Heart left ventricle (tissue), 16 donors: ENCODE data around the gene LINGO1. TPM values are rescaled to one million over a fixed set of nuclear protein-coding genes. Genes with fewer than 3 reads are reported as not detected.

Experiments
- ATAC-seq, 4 donors: fragments of 200-7000 bp; cut with Tn5 transposase; one replicate each; pipeline ENCODE4 v1.9.1; 2020 to 2022; ENCODE audit warnings: moderate library complexity in 4 of 4, mild to moderate bottlenecking in 3 of 4, moderate number of reproducible peaks in 1 of 4
- DNase-seq, 5 donors: peaks; one replicate each; pipeline ENCODE4 v3.0.0-alpha.2; 2020
- H3K27ac ChIP-seq, 12 donors: fragments of 200-600 bp; sonication (generic) in 4 of 12; one replicate each; pipeline versions ENCODE4 v1.5.0 to v1.8.0; 2016 to 2022; ENCODE audit warnings: mild to moderate bottlenecking in 2 of 12
- H3K27me3 ChIP-seq, 9 donors: fragments of 200-600 bp; sonication (generic) in 2 of 9; one replicate each; pipeline versions ENCODE4 v1.5.1 to v1.8.0; 2016 to 2022; ENCODE audit warnings: mild to moderate bottlenecking in 3 of 9
- H3K36me3 ChIP-seq, 9 donors: fragments of 200-600 bp; sonication (generic) in 2 of 9; one replicate each; pipeline versions ENCODE4 v1.5.0 to v1.8.0; 2018 to 2022; ENCODE audit warnings: mild to moderate bottlenecking in 2 of 9
- H3K4me1 ChIP-seq, 12 donors: fragments of 200-600 bp; sonication (generic) in 4 of 12; one replicate each; pipeline versions ENCODE4 v1.5.0 to v1.8.0; 2016 to 2022; ENCODE audit warnings: mild to moderate bottlenecking in 3 of 12
- H3K4me3 ChIP-seq, 12 donors: fragments of 200-600 bp; sonication (generic) in 4 of 12; one replicate each; pipeline versions ENCODE4 v1.5.0 to v1.8.0; 2017 to 2022; ENCODE audit warnings: mild to moderate bottlenecking in 9 of 12, moderate library complexity in 4 of 12
- H3K9me3 ChIP-seq, 12 donors: fragments of 200-600 bp; sonication (generic) in 4 of 12; one replicate each; pipeline versions ENCODE4 v1.5.0 to v1.8.0; 2016 to 2022; ENCODE audit warnings: mild to moderate bottlenecking in 1 of 12
- CTCF ChIP-seq, 12 donors: fragments of 200-600 bp; sonication (generic) in 4 of 12; IDR thresholded peaks; one replicate each; pipeline versions ENCODE4 v1.5.0 to v1.8.0; 2018 to 2022; ENCODE audit warnings: antibody characterized with exemption in 12 of 12, mild to moderate bottlenecking in 5 of 12
- POLR2A ChIP-seq, 2 donors: fragments of 450-650 bp; IDR thresholded peaks; one replicate each; pipeline ENCODE4 v1.6.1; 2017; ENCODE audit warnings: antibody characterized with exemption in 2 of 2, mild to moderate bottlenecking in 2 of 2, moderate library complexity in 2 of 2
- WGBS, 4 donors: extraction: QIAGEN DNeasy Blood & Tissue Kit in 2 of 4; methylation state at CpG; one replicate each; pipeline versions ENCODE4 v1.1.5 to v1.1.7; 2013 to 2018; 5-methylcytosine and 5-hydroxymethylcytosine counted together
- intact Hi-C, 10 donors: fragments of 100-400 bp; cut with DNase I; formaldehyde crosslinking; loops; one replicate each; pipeline versions ENCODE4 v1.11.1 to v1.14.2; 2022
- polyA plus RNA-seq, 2 donors: library from polyadenylated mRNA; stranded (reverse); fragments of 200-250 nt; gene quantifications; one replicate each; pipeline ENCODE4 v1.2.3, GENCODE V29; 2013
- total RNA-seq, 9 donors: library from RNA; depleted of rRNA in 2 of 9; stranded (reverse); fragments of >200 nt in 2 of 9; fragmentation: NEBNext Ultra II Directional in 3 of 9; extraction: Animal tissue kit (Norgen Biotek cat#: 25700) in 3 of 9; gene quantifications; one replicate each; pipeline versions ENCODE4 v1.1.0 to v1.2.4, GENCODE V29; 2016 to 2023
- donor health status: ischemic (EF 13 %, LVEDD 7.1; RV severe dilation, severe dysfunction).
- donor health status: healthy with polysubstance abuse.
- donor health status: DM: no; HTN: yes; CAD: no.
- donor health status: DM: no; HTN: no; CAD: no.
- donor health status: ischemic (EF 25% LVEDD 6.9; RV normal size, moderate dysfunction).
- donor health status: ischemic (EF 25% LVEDD 5.7; RV mildly dilated, moderate dysfunction).
- donor health status: healthy.
- donor health status: DM: yes; HTN: yes; CAD: no.
- donor health status: ischemic (EF 35%, LVEDD 5.7; RV mildly dilated, moderate dysfunction).
- donor health status: nonischemic (EF 11% LVEDD 7.7; RV severe dilation, severe dysfunction).
- donor health status: DM: yes; HTN: yes; CAD: no.
- donor health status: PGD.
- donor health status: ischemic (EF 29% LVEDD 5.4; RV normal size, mild dysfunction).
- donor health status: nonischemic (EF 23%, LVEDD 6.1; RV moderate dilation, normal function).

Gene LINGO1
- total and polyA plus RNA-seq, 11 donors, result 0.49 to 4.0 (median 1.7) TPM

DNA sequence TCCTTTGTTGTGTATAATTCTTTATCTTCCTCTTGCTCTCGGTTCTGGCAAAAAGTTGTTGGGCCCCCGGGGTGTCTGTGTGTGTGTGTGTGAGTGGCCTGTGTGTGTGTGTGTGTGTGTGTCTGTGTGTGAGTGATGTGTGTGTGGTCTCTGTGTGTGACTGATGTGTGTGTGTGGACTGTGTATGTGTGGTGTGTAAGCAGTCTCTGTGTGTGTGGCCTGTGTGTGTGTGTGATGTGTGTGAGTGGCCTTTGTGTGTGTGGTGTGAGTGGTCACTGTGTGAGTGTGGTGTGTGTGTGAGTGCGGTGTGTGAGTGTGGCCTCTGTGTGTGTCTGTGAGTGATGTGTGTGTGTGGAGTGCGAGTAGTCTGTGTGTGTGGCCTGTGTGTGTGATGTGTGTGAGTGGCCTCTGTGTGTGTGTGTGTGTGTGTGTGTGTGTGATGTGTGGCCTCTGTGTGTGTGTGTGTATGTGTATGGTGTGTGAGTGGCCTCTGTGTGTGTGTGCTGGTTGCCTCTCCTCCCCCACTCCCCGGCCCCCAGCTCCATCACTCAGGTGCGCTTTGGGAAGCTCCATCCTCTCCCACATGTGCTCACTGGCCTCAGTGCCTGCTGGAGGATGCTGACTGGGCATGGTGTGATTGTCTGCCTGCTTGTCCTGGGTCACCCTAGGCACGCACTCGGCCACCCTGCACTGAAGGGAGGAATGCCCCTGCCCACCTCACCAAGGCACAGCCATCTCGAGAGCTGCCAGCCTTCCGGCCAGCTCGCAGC, 8.8 kb downstream of the LINGO1 start:
- WGBS, 4 donors, result 85 to 87% (median 86%) methylated on average over 9 to 11 of the region's 11 CpGs
- no peak for DNase-seq
- Histone ChIP-seq H3K27me3 (no peaks in the 10 kb centered on the region), H3K4me1 (peaks cover 0 to 12% (median 0%) of the 10 kb centered on the region in 12 donors), H3K27ac (no peak overlapping the region), H3K4me3 (no peak overlapping the region), H3K9me3 (no peaks in the 10 kb centered on the region), H3K36me3 (no peaks in the 10 kb centered on the region)
- no peak for TF ChIP-seq CTCF (IDR thresholded peaks at IDR 0.05)
- no peak for TF ChIP-seq POLR2A (IDR thresholded peaks at IDR 0.05)
- no peak for ATAC-seq
- intact Hi-C loops, result loop anchor here in 1 of 10 donors (10.0 kb wide), 1 partner anchor 509 kb away; no protein-coding TSS in a partner anchor

- Histone ChIP-seq H3K27ac (no peak overlapping the region), H3K27me3 (no peaks in the 10 kb centered on the region), H3K4me1 (peaks cover 0 to 12% (median 0%) of the 10 kb centered on the region in 12 donors), H3K36me3 (no peaks in the 10 kb centered on the region), H3K9me3 (no peaks in the 10 kb centered on the region), H3K4me3 (no peak overlapping the region)
- intact Hi-C loops, result loop anchor here in 1 of 10 donors (10.0 kb wide), 1 partner anchor 508 kb away; no protein-coding TSS in a partner anchor
- DNase-seq, result no peak
- peak in 1 of 4 donors; percentile 6 for ATAC-seq
- no peak for TF ChIP-seq CTCF (IDR thresholded peaks at IDR 0.05)
- no peak for TF ChIP-seq POLR2A (IDR thresholded peaks at IDR 0.05)
- WGBS, 4 donors, result 77 to 81% (median 79%) methylated on average over 16 to 18 of the region's 18 CpGs
Observed at GRCh38 chr15:77622934-77623754, 9.6 kb downstream of the LINGO1 start.

GRCh38 chr15:77622209-77622933, 10.3 kb downstream of the LINGO1 start:
- H3K4me3 ChIP-seq, result no peak overlapping the region
- H3K27ac ChIP-seq, result no peak overlapping the region
- intact Hi-C loops, result loop anchor here in 1 of 10 donors (10.0 kb wide), 1 partner anchor 508 kb away; no protein-coding TSS in a partner anchor
- no peaks in the 10 kb centered on the region for H3K27me3 ChIP-seq
- H3K4me1 ChIP-seq, result peaks cover 0 to 12% (median 0%) of the 10 kb centered on the region in 12 donors
- DNase-seq (no peak), ATAC-seq (peak in 1 of 4 donors; percentile 27)
- H3K36me3 ChIP-seq, result no peaks in the 10 kb centered on the region
- WGBS, 4 donors, result 52 to 73% (median 57%) methylated on average over 20 to 22 of the region's 22 CpGs
- TF ChIP-seq POLR2A (IDR thresholded peaks at IDR 0.05) (no peak), CTCF (IDR thresholded peaks at IDR 0.05) (no peak)
- H3K9me3 ChIP-seq, result no peaks in the 10 kb centered on the region
